Daoy (cell line): ENCODE measurements around the gene GIGYF2. TPM values are rescaled to one million over a fixed set of nuclear protein-coding genes. Genes with fewer than 3 reads are reported as not detected.

Source experiments
- DNase-seq: peaks from one replicate; pipeline ENCODE4 v3.0.0-alpha.2; 2015; ENCODE audit warnings: low read depth
- total RNA-seq: library from RNA; depleted of rRNA; stranded (reverse); fragments of >200 nt; shearing (Covaris generic); gene quantifications from 2 replicates; pipeline ENCODE4 v1.2.3, GENCODE V29; 2014

GIGYF2 gene
- total RNA-seq, 1 experiment from 2014 or later = 56.9 TPM

DNA sequence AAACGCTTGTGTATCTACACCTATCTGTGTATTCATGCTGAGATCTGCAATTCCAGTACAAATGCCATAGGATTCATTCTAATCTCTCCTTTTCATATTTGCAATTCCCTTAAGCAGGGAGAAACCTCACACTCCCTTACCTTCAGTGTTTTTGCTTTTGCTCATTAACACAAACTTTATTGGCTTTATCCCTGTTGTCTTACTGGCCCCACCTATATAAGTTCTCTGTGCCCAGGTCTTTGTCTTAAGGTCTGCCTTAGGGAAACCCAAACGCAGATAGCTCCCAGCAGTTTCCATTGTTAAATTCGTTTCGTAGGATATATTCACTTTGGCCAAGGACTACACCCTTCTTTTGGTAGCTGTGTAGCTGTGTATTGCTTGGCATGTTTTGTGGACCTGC lies 169.0 kb downstream of the GIGYF2 start:
- no peak for DNase-seq

DNA sequence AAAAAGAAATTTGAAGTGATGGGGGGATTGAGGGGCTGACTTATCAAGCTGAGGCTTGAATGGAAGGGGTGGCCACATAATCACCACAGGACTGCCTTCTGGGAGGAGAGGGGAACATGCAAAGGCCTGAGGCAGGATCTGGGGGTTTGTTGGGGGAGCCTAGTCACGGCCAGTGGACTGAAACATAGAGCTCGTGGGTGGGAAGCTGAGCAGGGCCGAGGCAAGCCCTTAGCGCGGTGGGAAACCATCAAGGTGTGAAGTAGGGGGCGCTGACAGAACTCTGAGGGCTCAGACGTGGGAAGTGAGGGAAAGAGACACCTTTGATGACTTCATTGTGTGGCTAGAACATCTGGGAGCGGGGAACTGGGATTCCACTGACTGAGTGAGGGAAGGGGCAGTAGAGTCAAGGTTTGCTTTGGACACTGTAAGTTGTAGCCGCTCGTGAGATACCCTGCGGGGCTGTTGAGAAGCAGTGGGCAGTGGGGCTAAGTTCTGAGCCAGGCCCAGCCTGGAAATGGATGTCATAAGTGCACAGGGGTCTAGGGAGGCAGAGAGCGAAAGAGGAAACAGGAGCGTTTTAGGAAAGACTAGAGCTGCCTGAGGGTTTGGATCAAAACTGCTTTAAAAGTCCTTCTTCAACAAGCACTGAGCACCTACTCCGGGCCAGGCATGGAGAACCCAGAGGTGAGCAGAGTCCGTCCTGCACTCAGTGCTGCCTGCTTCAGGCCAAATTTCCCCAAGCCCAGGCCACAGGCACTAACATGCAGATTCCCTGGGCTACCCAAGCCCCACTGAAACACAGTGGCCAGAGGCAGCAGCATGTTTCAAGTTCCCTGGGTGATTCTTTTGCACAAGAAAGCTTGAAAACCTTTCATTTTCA lies 172.2 kb downstream of the GIGYF2 start:
- no peak for DNase-seq

DNA sequence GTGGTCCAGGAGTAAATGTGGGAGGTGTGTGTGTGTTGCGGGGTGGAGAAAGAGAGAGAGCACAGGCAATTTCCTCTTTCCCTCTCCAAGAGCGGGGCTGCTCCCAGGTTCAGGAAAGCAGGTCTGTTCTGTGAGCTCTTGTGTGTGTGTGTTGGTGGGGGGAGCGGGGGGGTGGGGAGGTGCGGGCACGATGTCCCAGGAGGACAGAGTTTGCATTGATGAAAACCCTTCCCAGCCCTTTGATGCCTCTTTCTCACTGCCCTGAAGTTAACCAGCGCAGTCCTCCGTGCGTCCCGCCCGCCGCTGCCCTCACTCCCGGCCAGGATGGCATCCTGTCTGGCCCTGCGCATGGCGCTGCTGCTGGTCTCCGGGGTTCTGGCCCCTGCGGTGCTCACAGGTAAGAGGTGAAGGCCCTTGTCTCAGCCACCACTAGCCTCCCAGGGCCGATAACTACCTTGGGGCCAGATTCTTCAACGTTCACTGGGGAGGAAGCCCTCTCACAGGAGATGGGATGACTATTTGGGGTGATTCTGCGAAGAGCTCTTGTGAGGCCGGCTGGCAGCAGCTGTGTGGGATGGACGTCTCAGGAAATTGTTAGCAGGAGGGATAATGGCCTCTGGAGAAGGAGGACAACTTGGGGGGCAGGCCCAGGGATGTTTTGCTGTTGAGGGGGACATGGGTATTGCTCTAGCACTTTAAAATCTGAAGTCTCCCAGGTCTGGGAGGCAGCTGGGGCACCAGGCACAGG lies 173.1 kb downstream of the GIGYF2 start, which contains the start of gene SNORC:
TSS of gene SNORC (plus strand) at position 247 of the 748 bp plus-strand sequence. CDS start at position 325, 78 bp downstream.
- no peak for DNase-seq

GRCh38 chr2:232870766-232871371 lies 173.7 kb downstream of the GIGYF2 start:
- no peak for DNase-seq

- DNase-seq = no peak
Measured at GRCh38 chr2:232871418-232871834, 174.3 kb downstream of the GIGYF2 start.

- no peak for DNase-seq
Measured at GRCh38 chr2:232871835-232872736, 175.0 kb downstream of the GIGYF2 start.

DNA sequence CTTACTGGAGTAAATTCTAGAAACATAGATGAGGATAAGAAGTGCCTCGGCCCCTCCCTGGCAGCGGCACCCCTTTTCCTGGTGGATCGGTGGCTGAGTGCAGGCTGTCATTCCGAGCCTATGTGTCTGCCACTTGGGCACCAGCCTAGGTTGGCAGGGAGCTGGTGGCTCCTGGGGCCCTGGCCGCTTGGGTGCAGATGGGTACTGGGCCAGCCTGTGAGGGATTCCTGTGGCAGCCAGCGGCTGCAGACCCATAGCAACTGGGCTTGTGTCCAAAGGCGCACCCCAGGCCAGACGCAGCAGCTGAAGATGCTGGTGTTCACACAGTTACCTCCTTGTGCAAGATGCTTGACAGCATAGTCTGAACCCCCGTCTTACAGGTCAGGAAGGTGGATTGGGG lies 175.7 kb downstream of the GIGYF2 start:
- DNase-seq = no peak

DNA sequence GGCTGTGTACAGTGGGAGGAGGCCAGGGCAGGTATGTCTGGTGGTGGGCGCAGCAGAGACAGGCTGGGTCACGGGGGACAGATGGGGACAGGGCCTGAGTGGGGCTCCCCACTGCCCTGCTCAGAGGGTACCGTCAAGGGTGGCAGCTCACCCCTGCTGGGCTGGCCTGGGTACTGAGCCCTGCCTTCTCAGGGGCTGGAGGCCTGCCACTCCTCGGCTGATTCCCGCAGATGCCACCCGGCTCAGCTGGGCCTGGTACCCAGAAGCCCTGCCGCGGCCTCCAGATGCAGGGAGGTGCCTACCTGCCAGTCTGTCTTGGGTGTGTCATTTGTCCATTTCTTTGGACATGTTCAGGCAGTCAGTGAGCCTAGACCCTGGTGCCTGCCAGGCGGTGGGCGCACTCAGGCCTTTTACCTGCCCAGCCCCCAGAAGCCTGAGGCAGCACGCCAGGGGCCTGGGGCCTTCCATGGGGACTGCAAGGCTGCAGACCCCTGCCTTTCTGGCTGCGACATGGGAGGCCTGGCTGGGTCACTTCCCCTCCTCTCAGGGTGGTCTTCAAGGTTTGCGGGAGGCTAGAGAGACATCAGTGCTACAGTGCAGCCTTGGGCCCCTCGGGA lies 176.3 kb downstream of the GIGYF2 start:
- no peak for DNase-seq

GRCh38 chr2:232873909-232874641 lies 176.9 kb downstream of the GIGYF2 start:
- no peak for DNase-seq

- DNase-seq = no peak
Measured at GRCh38 chr2:232874677-232875223, 177.6 kb downstream of the GIGYF2 start.

- peak; percentile 30 for DNase-seq
Measured at GRCh38 chr2:232875256-232876121, 178.4 kb downstream of the GIGYF2 start.

DNA sequence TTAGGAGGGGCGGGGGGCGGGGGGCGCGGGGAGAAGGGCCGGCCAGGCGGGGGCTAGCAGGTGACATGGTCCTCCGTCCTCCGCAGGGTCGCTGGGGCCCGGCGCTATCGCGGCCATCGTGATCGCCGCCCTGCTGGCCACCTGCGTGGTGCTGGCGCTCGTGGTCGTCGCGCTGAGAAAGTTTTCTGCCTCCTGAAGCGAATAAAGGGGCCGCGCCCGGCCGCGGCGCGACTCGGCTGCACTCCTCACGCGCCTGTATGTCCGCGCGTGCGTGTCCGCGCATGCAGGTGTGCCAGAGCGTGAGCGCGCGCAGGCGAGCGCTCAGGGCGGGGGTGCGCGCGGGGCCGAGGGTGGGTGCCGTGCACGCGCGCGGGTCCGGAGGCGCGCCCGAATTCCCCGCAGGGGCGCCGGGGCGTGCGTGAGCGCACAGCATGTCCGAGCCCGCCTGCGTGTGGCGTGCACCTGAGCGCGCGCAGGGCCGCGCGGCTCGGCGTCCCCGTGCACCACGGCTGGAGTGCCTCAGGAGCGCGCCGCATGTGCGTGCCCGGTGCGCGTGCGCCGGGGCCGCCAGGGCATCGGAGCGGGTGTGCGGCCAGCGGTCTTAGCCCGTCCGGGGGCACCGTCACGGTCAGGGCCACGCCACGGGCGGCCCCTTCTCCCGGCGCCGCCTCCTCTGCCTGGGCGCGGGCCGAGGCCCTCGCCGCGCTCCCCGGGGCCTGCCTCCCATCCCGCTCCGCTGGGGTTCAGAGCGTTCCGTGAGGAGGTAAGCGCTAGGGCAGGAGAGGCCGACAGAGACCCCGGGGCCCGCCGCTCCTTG lies 179.2 kb downstream of the GIGYF2 start:
- peak; percentile 29 for DNase-seq

DNA sequence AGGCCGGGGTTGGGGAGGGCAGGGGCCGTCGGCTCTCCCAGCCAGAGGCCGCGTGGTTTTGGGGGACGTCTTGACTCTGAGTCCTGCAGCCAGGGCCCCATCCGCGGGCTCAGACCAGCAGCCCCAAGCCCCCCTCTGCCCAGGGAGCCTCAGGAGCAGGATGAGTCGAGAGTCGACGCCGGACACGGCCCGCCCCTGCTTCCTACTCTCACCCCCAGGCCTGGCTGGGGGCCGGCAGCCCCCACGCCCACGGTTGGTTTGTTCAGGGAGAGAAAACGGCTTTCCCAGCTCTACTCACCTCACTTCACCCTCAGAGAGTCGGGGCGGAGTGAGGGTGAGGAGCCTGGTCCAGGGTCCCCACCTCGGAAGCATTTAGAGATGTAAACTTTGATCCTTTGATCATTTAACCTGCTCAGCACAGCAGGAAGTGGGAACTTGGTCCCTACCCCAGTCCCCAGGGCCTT lies 179.9 kb downstream of the GIGYF2 start:
- no peak for DNase-seq

DNA sequence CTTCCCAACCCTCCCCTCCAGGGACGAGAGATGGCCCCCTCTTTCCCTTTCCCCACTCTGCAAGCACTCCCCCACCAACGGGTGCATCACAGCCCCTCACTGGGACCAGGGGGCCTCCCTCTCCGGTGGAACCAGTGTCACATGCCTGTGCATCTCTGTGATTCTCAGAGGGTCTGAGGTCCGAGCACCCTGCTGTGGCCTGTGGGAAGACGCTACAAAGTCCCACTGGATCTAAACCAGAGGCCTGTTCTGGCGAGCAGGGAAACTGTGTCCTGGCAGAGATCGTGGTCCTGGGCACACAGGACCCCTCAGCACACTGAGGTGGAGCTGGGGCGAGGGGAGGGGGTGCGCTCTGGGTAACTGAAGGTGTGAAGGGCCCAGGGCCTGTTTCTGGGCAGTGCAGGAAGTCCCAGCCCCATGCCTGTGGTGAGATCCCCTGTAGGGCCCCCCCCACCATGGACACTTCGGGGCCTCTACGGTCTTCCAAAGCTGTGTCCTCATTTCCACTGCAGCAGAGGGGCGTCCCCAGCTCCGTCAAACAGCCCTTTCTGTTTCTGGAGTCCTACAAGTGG lies 180.9 kb downstream of the GIGYF2 start:
- no peak for DNase-seq

DNA sequence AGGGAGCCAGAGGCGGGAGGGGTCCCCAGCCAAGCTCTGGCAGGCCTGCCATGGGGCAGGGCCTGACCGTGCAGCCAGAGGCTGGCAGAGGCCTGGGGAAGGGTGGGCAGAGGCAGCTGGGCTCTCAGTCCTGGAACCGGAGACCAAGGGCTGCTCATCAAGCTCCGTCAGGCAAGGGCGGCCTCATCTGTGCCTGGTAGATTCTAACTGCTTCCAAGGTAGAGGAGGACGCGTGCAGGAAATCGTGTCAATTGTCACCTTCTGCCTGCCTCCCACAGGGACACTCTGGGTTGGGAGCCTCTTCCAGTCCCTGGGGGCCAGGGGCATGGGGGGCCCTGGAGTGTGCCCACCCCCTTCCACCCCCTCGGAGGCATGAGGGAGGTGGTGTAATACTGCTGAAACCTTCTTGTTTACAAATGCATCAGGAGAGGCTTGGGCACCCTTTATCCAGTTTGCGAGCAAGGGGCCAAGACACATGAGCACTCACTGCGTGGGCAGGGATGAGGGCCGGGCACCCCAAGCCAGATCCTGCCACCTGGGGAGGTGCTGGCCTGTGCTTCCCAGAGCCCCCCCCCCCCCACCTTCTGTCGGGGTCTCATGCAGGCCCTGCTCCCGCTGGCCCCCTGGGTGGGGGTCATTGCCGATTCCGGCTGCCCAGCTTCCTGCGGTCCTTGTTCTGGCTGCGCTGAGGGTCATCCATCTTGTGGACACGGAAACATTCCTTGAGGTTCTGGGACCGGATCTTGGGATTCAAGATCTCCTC lies 181.9 kb downstream of the GIGYF2 start:
- DNase-seq = no peak

DNA sequence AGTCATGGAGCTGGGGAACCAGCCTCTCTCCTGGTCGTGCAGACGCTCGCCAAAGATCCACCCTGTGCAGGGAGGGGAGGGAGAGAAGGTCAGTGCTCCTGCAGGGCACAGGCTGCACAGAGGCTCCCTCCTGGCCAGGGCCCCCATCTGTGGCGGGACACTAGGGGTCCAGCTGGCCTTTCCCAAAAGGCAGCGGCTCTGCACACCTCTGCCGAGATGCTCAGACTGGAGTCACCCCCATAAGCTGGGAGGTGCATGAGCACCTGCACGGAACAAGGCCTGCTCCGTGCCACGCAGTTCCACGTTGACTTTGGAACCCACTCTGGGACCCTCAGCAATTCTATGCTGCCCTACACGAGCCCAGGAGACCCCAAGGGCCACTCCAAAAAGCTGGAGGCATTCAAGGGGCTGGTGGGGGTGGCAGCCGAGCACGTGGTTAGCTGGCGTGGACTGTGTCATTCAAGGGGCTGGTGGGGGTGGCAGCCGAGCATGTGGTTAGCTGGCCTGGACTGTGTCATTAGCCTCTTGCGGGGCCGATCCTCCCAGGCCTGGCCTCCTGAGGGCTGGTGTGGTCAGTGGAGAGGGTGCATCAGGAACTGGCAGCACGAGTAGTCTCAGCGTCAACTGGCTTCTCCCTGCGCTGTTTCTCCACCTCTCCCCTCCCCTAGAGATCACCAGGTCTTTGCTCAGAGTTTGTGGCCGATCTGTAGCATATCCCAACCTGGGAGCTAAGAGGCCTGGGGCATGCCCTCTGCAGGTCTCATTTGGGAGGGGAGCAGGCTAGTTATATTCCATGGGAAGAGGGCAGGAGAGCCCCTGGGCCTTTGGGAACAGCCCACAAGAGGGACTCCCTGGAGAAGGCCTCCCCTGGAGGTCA lies 182.7 kb downstream of the GIGYF2 start:
- DNase-seq = no peak
